Measurements from ENCODE around the gene OMG.
A peak's percentile ranks its signal among the peaks of the same experiment; 100 is the strongest.

OMG gene

GRCh38 chr17:31308372-31309334 is 11.6 kb upstream of the OMG start:
- no peak overlapping the region for H3K4me3 ChIP-seq (replicated peaks; ENCODE audit: low read depth, low read length)
- TF ChIP-seq CTCF (IDR thresholded peaks at IDR 0.05; ENCODE audit: low read length, missing control alignments), result no peak
- DNase-seq (ENCODE audit: low read depth), result no peak

- no peak overlapping the region for H3K4me3 ChIP-seq (replicated peaks; ENCODE audit: low read depth, low read length)
- TF ChIP-seq CTCF (IDR thresholded peaks at IDR 0.05; ENCODE audit: low read length, missing control alignments), result no peak
- no peak for DNase-seq (ENCODE audit: low read depth)
Observed at GRCh38 chr17:31307640-31308039, 10.6 kb upstream of the OMG start.

DNA sequence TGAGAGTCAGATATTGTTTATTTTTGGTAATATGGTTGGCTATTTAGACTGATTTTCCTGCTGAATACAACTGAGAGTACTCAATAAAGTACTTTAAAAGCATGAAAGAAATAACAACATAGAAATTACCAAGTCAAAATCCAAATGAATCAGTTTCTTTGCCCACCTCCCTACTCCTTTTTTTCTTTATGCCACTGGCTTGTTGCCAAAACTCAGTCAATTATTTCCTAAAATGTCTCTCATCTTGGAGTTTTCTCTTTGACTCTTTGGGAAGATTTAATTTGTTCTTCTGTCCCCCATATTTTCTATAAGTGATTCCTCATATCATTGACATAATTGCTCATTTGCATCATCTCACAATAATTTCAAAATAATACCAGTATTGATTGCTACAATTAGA is 2.6 kb upstream of the OMG start:
- no peak overlapping the region for H3K4me3 ChIP-seq (replicated peaks; ENCODE audit: low read depth, low read length)
- no peak for TF ChIP-seq CTCF (IDR thresholded peaks at IDR 0.05; ENCODE audit: low read length, missing control alignments)
- no peak for DNase-seq (ENCODE audit: low read depth)

DNA sequence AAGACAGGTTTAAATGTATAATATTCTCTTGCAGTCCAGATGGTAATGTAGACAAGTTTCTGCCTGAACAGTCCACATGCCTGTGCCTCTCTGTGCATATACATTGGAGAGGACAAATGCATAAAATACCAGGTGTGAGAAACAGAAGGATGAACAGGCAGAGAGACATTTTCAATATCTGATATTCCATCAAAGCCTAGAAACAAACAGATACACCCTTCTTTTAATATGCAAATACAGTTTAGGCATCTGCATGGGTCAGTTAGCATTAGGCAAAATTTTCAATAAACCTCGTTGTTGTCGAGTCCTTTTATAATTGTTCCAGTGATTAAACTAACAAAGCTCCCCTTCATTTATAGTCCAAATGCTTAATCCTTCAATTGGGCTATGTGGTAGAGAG is 897 bp downstream of the OMG start:
- H3K4me3 ChIP-seq (replicated peaks; ENCODE audit: low read depth, low read length), result no peak overlapping the region
- DNase-seq (ENCODE audit: low read depth), result no peak
- TF ChIP-seq CTCF (IDR thresholded peaks at IDR 0.05; ENCODE audit: low read length, missing control alignments), result no peak

GRCh38 chr17:31295489-31295871 is 1.6 kb downstream of the OMG start:
- DNase-seq (ENCODE audit: low read depth), result no peak
- no peak for TF ChIP-seq CTCF (IDR thresholded peaks at IDR 0.05; ENCODE audit: low read length, missing control alignments)
- H3K4me3 ChIP-seq (replicated peaks; ENCODE audit: low read depth, low read length), result no peak overlapping the region

- DNase-seq (ENCODE audit: low read depth), result peak; percentile 33
- TF ChIP-seq CTCF (IDR thresholded peaks at IDR 0.05; ENCODE audit: low read length, missing control alignments), result no peak
- no peak overlapping the region for H3K4me3 ChIP-seq (replicated peaks; ENCODE audit: low read depth, low read length)
Observed at GRCh38 chr17:31294820-31295488, 2.1 kb downstream of the OMG start.
